Activated T-cell treated with anti-CD3 and anti-CD28 coated beads, Interleukin-2, amount 50 U/mL, for 24 hours (primary cell): ENCODE results near the gene DCK.
"Not testable (repeated sequence)": the region's sequence is repeated elsewhere in the genome, so short reads cannot be mapped to it uniquely, and the experiment has no call there.

Experiments used
- DNase-seq: peaks from one replicate; pipeline ENCODE4 v3.0.0-alpha.2; 2020
- H3K27ac Mint-ChIP-seq: 2 replicates; pipeline ENCODE4 v1.8.0; 2020; ENCODE audit warnings: mild to moderate bottlenecking, mixed read lengths
- H3K27me3 Mint-ChIP-seq: 2 replicates; pipeline ENCODE4 v1.8.0; 2020; ENCODE audit warnings: mixed read lengths
- H3K36me3 Mint-ChIP-seq: 2 replicates; pipeline ENCODE4 v1.8.0; 2020; ENCODE audit warnings: low read depth, mixed read lengths
- H3K4me1 Mint-ChIP-seq: 2 replicates; pipeline ENCODE4 v1.8.0; 2020; ENCODE audit warnings: low read depth, mixed read lengths
- H3K4me3 Mint-ChIP-seq: 2 replicates; pipeline ENCODE4 v1.8.0; 2020; ENCODE audit warnings: mild to moderate bottlenecking, moderate library complexity, mixed read lengths
- H3K9me3 Mint-ChIP-seq: 2 replicates; pipeline ENCODE4 v1.8.0; 2020; ENCODE audit warnings: mixed read lengths

Gene DCK

GRCh38 chr4:71009890-71010588 is 16.6 kb downstream of the DCK start:
- Mint-ChIP-seq H3K27ac (peak overlapping the region; percentile 87), H3K4me1 (peaks cover 41% of the 10 kb centered on the region), H3K36me3 (peaks cover 54% of the 10 kb centered on the region), H3K4me3 (no peak overlapping the region), H3K9me3 (no peaks in the 10 kb centered on the region), H3K27me3 (no peaks in the 10 kb centered on the region)
- no peak for DNase-seq

GRCh38 chr4:71011451-71011850 is 18.0 kb downstream of the DCK start:
- no peak overlapping the region for H3K4me3 Mint-ChIP-seq
- no peaks in the 10 kb centered on the region for H3K9me3 Mint-ChIP-seq
- H3K4me1 Mint-ChIP-seq, result peaks cover 35% of the 10 kb centered on the region
- no peaks in the 10 kb centered on the region for H3K27me3 Mint-ChIP-seq
- DNase-seq, result no peak
- H3K27ac Mint-ChIP-seq, result no peak overlapping the region
- peaks cover 62% of the 10 kb centered on the region for H3K36me3 Mint-ChIP-seq

GRCh38 chr4:71017391-71017790 is 23.9 kb downstream of the DCK start:
- DNase-seq, H3K27me3 Mint-ChIP-seq, H3K9me3 Mint-ChIP-seq, H3K4me3 Mint-ChIP-seq: not testable (repeated sequence)
- peak overlapping the region; percentile 33 for H3K27ac Mint-ChIP-seq
- H3K4me1 Mint-ChIP-seq, result peaks cover 13% of the 10 kb centered on the region
- peaks cover 59% of the 10 kb centered on the region for H3K36me3 Mint-ChIP-seq

GRCh38 chr4:71020611-71021010 is 27.2 kb downstream of the DCK start:
- no peak overlapping the region for H3K4me3 Mint-ChIP-seq
- H3K27ac Mint-ChIP-seq, result no peak overlapping the region
- H3K36me3 Mint-ChIP-seq, result peaks cover 57% of the 10 kb centered on the region
- peaks cover 17% of the 10 kb centered on the region for H3K4me1 Mint-ChIP-seq
- H3K27me3 Mint-ChIP-seq, result no peaks in the 10 kb centered on the region
- no peak for DNase-seq
- no peaks in the 10 kb centered on the region for H3K9me3 Mint-ChIP-seq

GRCh38 chr4:71025654-71026053 is 32.2 kb downstream of the DCK start:
- Mint-ChIP-seq H3K4me1 (peaks cover 12% of the 10 kb centered on the region), H3K4me3 (no peak overlapping the region), H3K36me3 (peaks cover 77% of the 10 kb centered on the region), H3K27me3 (no peaks in the 10 kb centered on the region), H3K9me3 (no peaks in the 10 kb centered on the region), H3K27ac (no peak overlapping the region)
- DNase-seq, result no peak

- Mint-ChIP-seq H3K27me3 (no peaks in the 10 kb centered on the region), H3K27ac (no peak overlapping the region), H3K9me3 (no peaks in the 10 kb centered on the region), H3K36me3 (peaks cover 75% of the 10 kb centered on the region), H3K4me1 (peaks cover 12% of the 10 kb centered on the region), H3K4me3 (no peak overlapping the region)
- DNase-seq, result no peak
These were observed 32.6 kb downstream of the DCK start for GRCh38 chr4:71026086-71026485.

- Mint-ChIP-seq H3K4me1 (peaks cover 8% of the 10 kb centered on the region), H3K4me3 (no peak overlapping the region), H3K9me3 (no peaks in the 10 kb centered on the region), H3K27ac (no peak overlapping the region), H3K27me3 (no peaks in the 10 kb centered on the region), H3K36me3 (peaks cover 64% of the 10 kb centered on the region)
- no peak for DNase-seq
These were observed 34.2 kb downstream of the DCK start for GRCh38 chr4:71027611-71028010.

GRCh38 chr4:71029504-71029903 is 36.1 kb downstream of the DCK start:
- Mint-ChIP-seq H3K27ac (no peak overlapping the region), H3K4me1 (peaks cover 4% of the 10 kb centered on the region), H3K4me3 (no peak overlapping the region), H3K36me3 (peaks cover 47% of the 10 kb centered on the region), H3K9me3 (no peaks in the 10 kb centered on the region), H3K27me3 (no peaks in the 10 kb centered on the region)
- no peak for DNase-seq

GRCh38 chr4:71032106-71032505 is 38.7 kb downstream of the DCK start:
- H3K4me1 Mint-ChIP-seq, H3K4me3 Mint-ChIP-seq, H3K27me3 Mint-ChIP-seq, H3K27ac Mint-ChIP-seq, DNase-seq, H3K9me3 Mint-ChIP-seq: not testable (repeated sequence)
- peaks cover 31% of the 10 kb centered on the region for H3K36me3 Mint-ChIP-seq

- Mint-ChIP-seq H3K4me1 (peaks cover 2% of the 10 kb centered on the region), H3K4me3 (no peak overlapping the region), H3K36me3 (peaks cover 31% of the 10 kb centered on the region), H3K27me3 (no peaks in the 10 kb centered on the region), H3K9me3 (peaks cover 20% of the 10 kb centered on the region), H3K27ac (no peak overlapping the region)
- no peak for DNase-seq
These were observed 51.8 kb downstream of the DCK start for GRCh38 chr4:71045256-71045655.

GRCh38 chr4:71049395-71049794 is 55.9 kb downstream of the DCK start:
- DNase-seq, result no peak
- Mint-ChIP-seq H3K4me3 (no peak overlapping the region), H3K36me3 (no peaks in the 10 kb centered on the region), H3K27me3 (no peaks in the 10 kb centered on the region), H3K4me1 (no peaks in the 10 kb centered on the region), H3K27ac (no peak overlapping the region), H3K9me3 (peaks cover 4% of the 10 kb centered on the region)

- no peaks in the 10 kb centered on the region for H3K36me3 Mint-ChIP-seq
- H3K27ac Mint-ChIP-seq, result no peak overlapping the region
- H3K9me3 Mint-ChIP-seq, result peaks cover 4% of the 10 kb centered on the region
- no peak overlapping the region for H3K4me3 Mint-ChIP-seq
- H3K27me3 Mint-ChIP-seq, result no peaks in the 10 kb centered on the region
- no peaks in the 10 kb centered on the region for H3K4me1 Mint-ChIP-seq
- no peak for DNase-seq
These were observed 57.4 kb downstream of the DCK start for GRCh38 chr4:71050809-71051208.

- Mint-ChIP-seq H3K27me3 (no peaks in the 10 kb centered on the region), H3K4me1 (no peaks in the 10 kb centered on the region), H3K27ac (no peak overlapping the region), H3K9me3 (peaks cover 4% of the 10 kb centered on the region), H3K4me3 (no peak overlapping the region), H3K36me3 (no peaks in the 10 kb centered on the region)
- no peak for DNase-seq
These were observed 58.6 kb downstream of the DCK start for GRCh38 chr4:71052034-71052433.

- H3K9me3 Mint-ChIP-seq, result peaks cover 4% of the 10 kb centered on the region
These were observed 59.3 kb downstream of the DCK start for GRCh38 chr4:71052716-71053115.

GRCh38 chr4:71053613-71054012 is 60.2 kb downstream of the DCK start:
- not testable (repeated sequence) for H3K27me3 Mint-ChIP-seq, H3K36me3 Mint-ChIP-seq, H3K4me3 Mint-ChIP-seq, H3K9me3 Mint-ChIP-seq, H3K27ac Mint-ChIP-seq, H3K4me1 Mint-ChIP-seq, DNase-seq

More at GRCh38 chr4:71052716-71053115, 59.3 kb downstream of the DCK start:
- DNase-seq, result no peak
- Mint-ChIP-seq H3K36me3 (no peaks in the 10 kb centered on the region), H3K4me1 (no peaks in the 10 kb centered on the region), H3K27ac (no peak overlapping the region), H3K27me3 (no peaks in the 10 kb centered on the region), H3K4me3 (no peak overlapping the region)

- not testable (repeated sequence) for H3K4me3 Mint-ChIP-seq, H3K27me3 Mint-ChIP-seq, H3K4me1 Mint-ChIP-seq
These were observed 66.1 kb downstream of the DCK start for GRCh38 chr4:71059573-71059972.

More at GRCh38 chr4:71059573-71059972, 66.1 kb downstream of the DCK start:
- not testable (repeated sequence) for H3K9me3 Mint-ChIP-seq, H3K27ac Mint-ChIP-seq, DNase-seq, H3K36me3 Mint-ChIP-seq
